Caco-2 (cell line): ENCODE results near the gene FBXL20. TPM values are rescaled to one million over a fixed set of nuclear protein-coding genes. Genes with fewer than 3 reads are reported as not detected.
A peak's percentile ranks its signal among the peaks of the same experiment; 100 is the strongest.

ENCODE experiments used
- BruUV-seq: library from RNA; stranded (reverse); fragments of 400-500 nt; replicated peaks from 2 replicates; lab custom pipeline; 2021; lab: Mats Ljungman, UMichigan
- CTCF ChIA-PET: fragments of 300-600 bp; sonication (Branson Sonifier 250); formaldehyde crosslinking; loops from one replicate; lab custom pipeline; 2022; ENCODE audit warnings: antibody characterized with exemption; lab: Charles Lee
- POLR2A ChIA-PET: fragments of 300-600 bp; sonication (Branson Sonifier 250); formaldehyde crosslinking; loops from one replicate; lab custom pipeline; 2022; ENCODE audit warnings: antibody characterized with exemption; lab: Charles Lee
- DNase-seq, 2 experiments: peaks; one replicate each; pipeline versions ENCODE4 v3.0.0 to v3.0.0-alpha.2; 2020 to 2022
- H3K27me3 ChIP-seq: replicated peaks from 2 replicates; pipeline ENCODE4 v1.6.0; 2011; ENCODE audit warnings: low read length; ENCODE audit not compliant: control insufficient read depth, insufficient read depth
- H3K36me3 ChIP-seq: 2 replicates; pipeline ENCODE4 v1.5.1; 2011; ENCODE audit warnings: low read length; ENCODE audit not compliant: control insufficient read depth, insufficient read depth
- H3K4me1 ChIP-seq: fragments of 250-450 bp; sonication (Bioruptor Pico); 2 replicates; pipeline ENCODE4 v1.5.1; 2020; ENCODE audit warnings: mild to moderate bottlenecking
- H3K4me3 ChIP-seq: 2 replicates; pipeline ENCODE4 v1.5.1; 2011; ENCODE audit warnings: low read depth, mild to moderate bottlenecking, control low read depth, low read length
- H3K9me3 ChIP-seq: fragments of 250-450 bp; sonication (Bioruptor Pico); 2 replicates; pipeline ENCODE4 v1.5.1; 2020; ENCODE audit warnings: mild to moderate bottlenecking, moderate library complexity
- H3K27ac Mint-ChIP-seq: one replicate; pipeline ENCODE4 v1.8.0; 2022; ENCODE audit warnings: mixed read lengths; ENCODE audit not compliant: unreplicated experiment
- H3K27me3 Mint-ChIP-seq: one replicate; pipeline ENCODE4 v1.8.0; 2022; ENCODE audit warnings: mixed read lengths; ENCODE audit not compliant: insufficient read depth, unreplicated experiment
- H3K36me3 Mint-ChIP-seq: one replicate; pipeline ENCODE4 v1.8.0; 2022; ENCODE audit warnings: mild to moderate bottlenecking, mixed read lengths; ENCODE audit not compliant: insufficient read depth, unreplicated experiment
- H3K4me1 Mint-ChIP-seq: one replicate; pipeline ENCODE4 v1.8.0; 2022; ENCODE audit warnings: low read depth, mixed read lengths; ENCODE audit not compliant: unreplicated experiment
- H3K4me3 Mint-ChIP-seq: one replicate; pipeline ENCODE4 v1.8.0; 2022; ENCODE audit warnings: mild to moderate bottlenecking, moderate library complexity, mixed read lengths; ENCODE audit not compliant: unreplicated experiment
- H3K9me3 Mint-ChIP-seq: one replicate; pipeline ENCODE4 v1.8.0; 2022; ENCODE audit warnings: mixed read lengths; ENCODE audit not compliant: unreplicated experiment
- CTCF ChIP-seq, 2 experiments: fragments of 200-600 bp in 1 of 2; IDR thresholded peaks; 1 replicate in 1 of 2; 2 replicates in 1 of 2; pipeline versions ENCODE4 v1.5.1 to v1.8.0; 2011 to 2022; ENCODE audit warnings: antibody characterized with exemption in 1 of 2, control low read depth in 1 of 2, inconsistent platforms in 1 of 2, low read depth in 1 of 2, low read length in 1 of 2, mild to moderate bottlenecking in 1 of 2, moderate library complexity in 1 of 2; ENCODE audit not compliant: insufficient read depth in 1 of 2, severe bottlenecking in 1 of 2, unreplicated experiment in 1 of 2
- intact Hi-C: fragments of 100-400 bp; cut with micrococcal nuclease; formaldehyde crosslinking; loops from one replicate; pipeline ENCODE4 v1.10.0; 2022; ENCODE audit not compliant: unreplicated experiment
- total RNA-seq: library from RNA; stranded (reverse); gene quantifications from 2 replicates; pipeline ENCODE4 v1.2.3, GENCODE V29; 2022

FBXL20 gene
- total RNA-seq, 1 experiment from 2014 or later = 12.6 TPM

- H3K27me3 Mint-ChIP-seq = no peaks in the 10 kb centered on the region
- TF ChIP-seq CTCF (IDR thresholded peaks at IDR 0.05; ENCODE audit: insufficient read depth in 1 of 2, low read depth in 1 of 2, low read length in 1 of 2, severe bottlenecking in 1 of 2, unreplicated experiment in 1 of 2) = no peak
- no peak for DNase-seq
- Histone ChIP-seq H3K4me1 (peaks cover 10% of the 10 kb centered on the region; the same call in 1 of the 2 replicates), H3K9me3 (no peaks in the 10 kb centered on the region), H3K4me3 (no peak overlapping the region), H3K36me3 (peaks cover 2% of the 10 kb centered on the region; the same call in 1 of the 2 replicates), H3K27me3 (no peaks in the 10 kb centered on the region)
- intact Hi-C loops = loop anchor here (5.0 kb wide), 2 partner anchors 48 to 122 kb away; partner anchors contain the start of gene MED1
- no peak overlapping the region for H3K4me3 Mint-ChIP-seq
- H3K27ac Mint-ChIP-seq = no peak overlapping the region
- no TSS peak for BruUV-seq
- ChIA-PET POLR2A (interaction anchor here (0.7 kb wide), 1 partner anchor 47 kb away, joined by 4 read pairs; no protein-coding TSS in a partner anchor), CTCF (interaction anchor here (1.1 kb wide), 1 partner anchor 217 kb away, joined by 10 read pairs; no protein-coding TSS in a partner anchor)
- no peaks in the 10 kb centered on the region for H3K9me3 Mint-ChIP-seq
- peaks cover 11% of the 10 kb centered on the region for H3K4me1 Mint-ChIP-seq
- H3K36me3 Mint-ChIP-seq = peaks cover 64% of the 10 kb centered on the region
These were observed 3.3 kb upstream of the FBXL20 start for GRCh38 chr17:39404542-39405378.

GRCh38 chr17:39402890-39403605, 1.6 kb upstream of the FBXL20 start:
- Mint-ChIP-seq H3K4me3 (peak overlapping the region; percentile 99), H3K27me3 (no peaks in the 10 kb centered on the region), H3K27ac (peak overlapping the region; percentile 81), H3K9me3 (no peaks in the 10 kb centered on the region), H3K4me1 (peaks cover 12% of the 10 kb centered on the region), H3K36me3 (peaks cover 47% of the 10 kb centered on the region)
- Histone ChIP-seq H3K36me3 (no peaks in the 10 kb centered on the region; the same call in 1 of the 2 replicates), H3K4me3 (no peak overlapping the region), H3K9me3 (no peaks in the 10 kb centered on the region), H3K27me3 (no peaks in the 10 kb centered on the region), H3K4me1 (peaks cover 10% of the 10 kb centered on the region; the same call in 1 of the 2 replicates)
- POLR2A ChIA-PET = interaction anchor here (1.5 kb wide), 2 partner anchors 48 to 58 kb away, joined by 3 to 7 read pairs; partner anchors contain the start of gene CDK12
- no TSS peak for BruUV-seq
- TF ChIP-seq CTCF (IDR thresholded peaks at IDR 0.05; ENCODE audit: insufficient read depth in 1 of 2, low read depth in 1 of 2, low read length in 1 of 2, severe bottlenecking in 1 of 2, unreplicated experiment in 1 of 2) = no peak
- no peak for DNase-seq
- intact Hi-C loops = loop anchor here (5.0 kb wide), 2 partner anchors 49 to 121 kb away; partner anchors contain the start of gene MED1
- CTCF ChIA-PET = interaction anchor here (1.1 to 1.2 kb wide), 2 partner anchors 159 to 218 kb away, joined by 4 to 10 read pairs; no protein-coding TSS in a partner anchor
